Measurements from ENCODE around the gene CREBL2. TPM values are rescaled to one million over a fixed set of nuclear protein-coding genes. Genes with fewer than 3 reads are reported as not detected.

The CREBL2 gene
- total RNA-seq, 2 experiments from 2014 or later = 3.4 to 4.3 TPM

DNA sequence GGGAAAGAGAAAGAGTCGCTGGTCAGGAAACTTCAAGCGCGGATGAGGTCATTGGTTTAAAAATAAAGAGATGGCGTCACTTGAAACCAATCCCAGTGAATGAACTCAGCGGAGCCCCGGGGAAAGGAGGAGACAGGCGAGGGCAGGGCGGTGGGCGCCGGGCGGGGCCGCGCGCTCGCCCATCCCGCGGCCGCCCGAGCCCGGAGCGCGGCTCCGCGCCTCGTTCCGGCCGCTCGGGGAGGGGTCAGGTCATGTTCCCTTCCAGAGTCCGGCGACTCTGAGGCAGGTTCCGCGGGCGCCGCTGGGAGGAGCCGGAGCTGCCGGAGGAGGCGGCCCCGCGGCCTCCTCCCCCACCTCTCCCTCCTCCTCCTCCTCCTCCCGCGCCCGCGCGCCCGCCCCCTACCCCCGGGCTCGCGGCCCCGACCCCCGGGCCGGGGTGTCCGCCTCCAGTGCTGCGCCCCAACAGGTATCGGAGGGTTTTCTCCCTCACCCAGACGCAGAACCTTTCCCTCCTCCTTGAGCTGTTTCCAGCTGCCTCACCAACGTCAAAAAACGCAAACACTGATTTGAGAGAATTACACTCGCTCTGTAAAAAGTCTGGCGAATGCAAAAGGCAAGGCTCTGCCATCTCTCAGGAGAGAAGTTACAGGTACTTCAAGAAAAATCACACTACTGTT is 49.0 kb upstream of the CREBL2 start, which contains the start of gene DUSP16:
DUSP16 (minus strand) TSS at position 279 of the 677 bp plus-strand sequence. CDS start 41,765 bp downstream, outside the sequence.
- Histone ChIP-seq H3K9me2 (ENCODE audit: insufficient read depth, low read length) (no peaks in the 10 kb centered on the region), H3K27ac (ENCODE audit: low read depth, low read length, poor library complexity, severe bottlenecking) (peak within 1 kb of the TSS; percentile 59), H2AFZ (ENCODE audit: low read length) (peak within 1 kb of the TSS; percentile 94), H3K4me1 (ENCODE audit: insufficient read depth, low read length, poor library complexity, severe bottlenecking) (peaks cover 26% of the 10 kb centered on the region), H3K4me2 (ENCODE audit: low read length) (peak within 1 kb of the TSS; percentile 82), H4K20me1 (ENCODE audit: insufficient read depth, low read length) (no peaks in the 10 kb centered on the region), H3K4me3 (ENCODE audit: low read depth, low read length, poor library complexity, severe bottlenecking) (peak within 1 kb of the TSS; percentile 72), H3K36me3 (ENCODE audit: insufficient read depth, low read length) (no peaks in the 10 kb centered on the region), H3K79me2 (ENCODE audit: insufficient read depth, low read depth, low read length) (peaks cover 8% of the 10 kb centered on the region; the same call in 1 of the 2 replicates), H3K9me3 (ENCODE audit: low read length) (no peaks in the 10 kb centered on the region; the same call in 1 of the 2 replicates)
- DNase-seq (ENCODE audit: low spot score) = peak; percentile 79
- no peak for TF ChIP-seq EZH2phosphoT487 (IDR thresholded peaks at IDR 0.05; ENCODE audit: borderline replicate concordance, low read depth, low read length)
- TF ChIP-seq, protein P1, sequence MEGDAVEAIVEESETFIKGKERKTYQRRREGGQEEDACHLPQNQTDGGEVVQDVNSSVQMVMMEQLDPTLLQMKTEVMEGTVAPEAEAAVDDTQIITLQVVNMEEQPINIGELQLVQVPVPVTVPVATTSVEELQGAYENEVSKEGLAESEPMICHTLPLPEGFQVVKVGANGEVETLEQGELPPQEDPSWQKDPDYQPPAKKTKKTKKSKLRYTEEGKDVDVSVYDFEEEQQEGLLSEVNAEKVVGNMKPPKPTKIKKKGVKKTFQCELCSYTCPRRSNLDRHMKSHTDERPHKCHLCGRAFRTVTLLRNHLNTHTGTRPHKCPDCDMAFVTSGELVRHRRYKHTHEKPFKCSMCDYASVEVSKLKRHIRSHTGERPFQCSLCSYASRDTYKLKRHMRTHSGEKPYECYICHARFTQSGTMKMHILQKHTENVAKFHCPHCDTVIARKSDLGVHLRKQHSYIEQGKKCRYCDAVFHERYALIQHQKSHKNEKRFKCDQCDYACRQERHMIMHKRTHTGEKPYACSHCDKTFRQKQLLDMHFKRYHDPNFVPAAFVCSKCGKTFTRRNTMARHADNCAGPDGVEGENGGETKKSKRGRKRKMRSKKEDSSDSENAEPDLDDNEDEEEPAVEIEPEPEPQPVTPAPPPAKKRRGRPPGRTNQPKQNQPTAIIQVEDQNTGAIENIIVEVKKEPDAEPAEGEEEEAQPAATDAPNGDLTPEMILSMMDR (conservative IDR thresholded peaks at IDR 0.05; ENCODE audit: low read length) = peak; percentile 17; the same call in 1 of the 2 replicates
- POLR2A ChIA-PET = interaction anchor here (0.8 to 1.0 kb wide), 2 partner anchors 14 to 140 kb away, joined by 3 to 4 read pairs; no protein-coding TSS in a partner anchor
- intact Hi-C loops (cut with micrococcal nuclease; ENCODE audit: unreplicated experiment) = loop anchor here (5.0 kb wide), 3 partner anchors 140 to 205 kb away; partner anchors contain the start of genes BORCS5 and CDKN1B
- CTCF ChIA-PET (ENCODE audit: unreplicated experiment) = interaction anchor here (0.6 to 1.0 kb wide), 2 partner anchors 94 to 174 kb away, joined by 3 to 5 read pairs; no protein-coding TSS in a partner anchor
- no TSS peak for BruUV-seq (replicated peaks)

DNA sequence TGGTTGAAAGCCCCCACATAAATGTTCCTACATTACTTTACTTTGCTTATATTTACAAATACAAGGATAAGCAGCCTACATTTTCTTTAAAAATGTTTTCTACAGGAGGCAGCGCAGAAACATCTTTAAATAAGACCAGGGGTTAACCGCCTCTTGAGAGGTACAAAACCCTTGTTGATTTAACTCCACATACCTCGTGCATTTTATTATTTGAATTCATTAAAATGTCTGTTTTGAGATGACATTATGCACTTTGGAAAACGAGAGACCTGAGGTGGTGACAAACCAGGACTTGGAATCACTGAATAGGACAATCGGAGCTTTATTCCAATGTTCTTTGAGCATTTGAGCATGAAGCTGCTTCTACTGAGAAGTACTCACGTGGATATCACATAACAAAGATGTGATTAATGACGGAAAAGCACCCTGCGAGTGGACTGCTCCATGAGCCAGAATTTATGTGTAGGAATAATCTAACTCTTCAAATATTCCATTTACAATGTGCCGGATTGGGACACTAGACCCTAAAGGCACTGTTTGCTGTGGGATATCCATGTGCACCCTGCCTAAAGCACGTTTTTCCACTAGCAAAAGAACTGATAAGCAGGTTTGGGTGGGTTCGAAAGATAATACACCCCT is 48.3 kb upstream of the CREBL2 start:
- Histone ChIP-seq H3K9me3 (ENCODE audit: low read length) (no peaks in the 10 kb centered on the region; the same call in 1 of the 2 replicates), H4K20me1 (ENCODE audit: insufficient read depth, low read length) (no peaks in the 10 kb centered on the region), H3K79me2 (ENCODE audit: insufficient read depth, low read depth, low read length) (peaks cover 8% of the 10 kb centered on the region; the same call in 1 of the 2 replicates), H3K36me3 (ENCODE audit: insufficient read depth, low read length) (no peaks in the 10 kb centered on the region), H3K9me2 (ENCODE audit: insufficient read depth, low read length) (no peaks in the 10 kb centered on the region), H3K4me2 (ENCODE audit: low read length) (peak overlapping the region; percentile 82), H3K4me1 (ENCODE audit: insufficient read depth, low read length, poor library complexity, severe bottlenecking) (peaks cover 26% of the 10 kb centered on the region), H3K4me3 (ENCODE audit: low read depth, low read length, poor library complexity, severe bottlenecking) (peak overlapping the region; percentile 72), H3K27ac (ENCODE audit: low read depth, low read length, poor library complexity, severe bottlenecking) (peak overlapping the region; percentile 51), H2AFZ (ENCODE audit: low read length) (peak overlapping the region; percentile 94)
- no TSS peak for BruUV-seq (replicated peaks)
- intact Hi-C loops (cut with micrococcal nuclease; ENCODE audit: unreplicated experiment) = loop anchor here (5.0 kb wide), 3 partner anchors 139 to 206 kb away; partner anchors contain the start of genes BORCS5 and CDKN1B
- POLR2A ChIA-PET = interaction anchor here (0.9 to 1.3 kb wide), 4 partner anchors 8 to 188 kb away, joined by 3 to 5 read pairs (median 4); no protein-coding TSS in a partner anchor
- TF ChIP-seq, protein P1 (conservative IDR thresholded peaks at IDR 0.05; ENCODE audit: low read length) = no peak
- TF ChIP-seq EZH2phosphoT487 (IDR thresholded peaks at IDR 0.05; ENCODE audit: borderline replicate concordance, low read depth, low read length) = no peak
- DNase-seq (ENCODE audit: low spot score) = no peak
- CTCF ChIA-PET (ENCODE audit: unreplicated experiment) = interaction anchor here (0.6 to 1.0 kb wide), 2 partner anchors 94 to 174 kb away, joined by 3 to 5 read pairs; no protein-coding TSS in a partner anchor

Measured in OCI-LY7 (cell line).